Peyer's patch (tissue), 4 donors: ENCODE measurements around the gene PWP1.

ENCODE experiments used
- CTCF ChIP-seq, 6 experiments: fragments of 450-650 bp in 4 of 6; fragments of 200-600 bp in 2 of 6; sonication (generic) in 1 of 6; IDR thresholded peaks; one replicate each; pipeline ENCODE4 v1.5.1; 2017 to 2019; ENCODE audit warnings: antibody characterized with exemption in 6 of 6, mild to moderate bottlenecking in 3 of 6, moderate library complexity in 1 of 6
- POLR2A ChIP-seq, 2 donors: fragments of 450-650 bp; IDR thresholded peaks; one replicate each; pipeline ENCODE4 v1.5.1; 2017; ENCODE audit warnings: antibody characterized with exemption in 2 of 2, mild to moderate bottlenecking in 2 of 2, moderate library complexity in 2 of 2

DNA sequence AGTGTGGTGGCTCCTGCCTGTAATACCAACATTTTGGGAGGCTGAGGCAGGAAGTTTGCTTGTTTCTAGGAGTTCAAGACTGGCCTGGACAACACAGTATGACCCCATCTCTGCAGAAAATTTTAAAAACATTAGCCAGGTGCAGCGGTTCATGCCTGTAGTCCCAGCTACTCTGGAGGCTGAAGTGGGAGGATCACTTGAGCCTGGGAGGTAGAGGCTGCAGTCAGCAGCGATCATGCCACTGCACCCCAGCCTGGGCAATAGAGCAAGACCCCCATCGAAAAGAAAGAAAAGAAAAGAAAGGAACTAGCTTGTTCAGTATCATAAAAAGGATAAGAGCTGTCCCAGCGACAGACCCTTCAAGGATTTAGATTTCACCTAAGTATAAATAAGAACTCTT lies 18.1 kb upstream of the PWP1 start:
- no peak for TF ChIP-seq CTCF (IDR thresholded peaks at IDR 0.05)
- TF ChIP-seq POLR2A (IDR thresholded peaks at IDR 0.05) = no peak
